B cell (primary cell): ENCODE data around the gene COTL1.

ENCODE experiments used
- EZH2 ChIP-seq: IDR thresholded peaks from 2 replicates; pipeline ENCODE4 v1.6.1; 2012; ENCODE audit warnings: borderline replicate concordance, low read depth, mild to moderate bottlenecking, moderate library complexity, low read length; ENCODE audit not compliant: insufficient read depth, poor library complexity, severe bottlenecking
- TF ChIP-seq, protein P1 (sequence below): fragments of 200-600 bp; IDR thresholded peaks from one replicate; pipeline ENCODE4 v1.8.0; 2022; ENCODE audit warnings: antibody characterized with exemption, mild to moderate bottlenecking

DNA sequence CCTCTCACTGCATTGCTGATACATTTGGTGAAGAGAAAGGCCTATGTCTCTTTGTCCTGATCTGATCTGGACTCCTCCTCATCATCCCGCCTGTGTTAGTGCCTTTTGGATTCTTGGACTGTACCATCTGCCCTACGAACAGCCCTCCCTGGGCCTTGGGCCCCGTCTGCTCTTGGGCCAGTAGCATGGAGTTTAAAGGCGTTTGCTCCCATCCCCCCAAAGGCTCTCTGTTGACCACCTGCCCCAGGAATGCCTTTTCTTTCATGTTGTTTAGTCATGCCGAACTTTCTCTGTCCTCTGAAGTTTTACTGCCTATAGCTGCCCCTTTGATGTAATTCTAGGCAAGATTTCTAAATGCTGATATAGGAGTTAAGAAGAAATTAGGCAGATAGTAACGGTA is 82.5 kb downstream of the COTL1 start:
- no peak for TF ChIP-seq EZH2
- TF ChIP-seq, protein P1, sequence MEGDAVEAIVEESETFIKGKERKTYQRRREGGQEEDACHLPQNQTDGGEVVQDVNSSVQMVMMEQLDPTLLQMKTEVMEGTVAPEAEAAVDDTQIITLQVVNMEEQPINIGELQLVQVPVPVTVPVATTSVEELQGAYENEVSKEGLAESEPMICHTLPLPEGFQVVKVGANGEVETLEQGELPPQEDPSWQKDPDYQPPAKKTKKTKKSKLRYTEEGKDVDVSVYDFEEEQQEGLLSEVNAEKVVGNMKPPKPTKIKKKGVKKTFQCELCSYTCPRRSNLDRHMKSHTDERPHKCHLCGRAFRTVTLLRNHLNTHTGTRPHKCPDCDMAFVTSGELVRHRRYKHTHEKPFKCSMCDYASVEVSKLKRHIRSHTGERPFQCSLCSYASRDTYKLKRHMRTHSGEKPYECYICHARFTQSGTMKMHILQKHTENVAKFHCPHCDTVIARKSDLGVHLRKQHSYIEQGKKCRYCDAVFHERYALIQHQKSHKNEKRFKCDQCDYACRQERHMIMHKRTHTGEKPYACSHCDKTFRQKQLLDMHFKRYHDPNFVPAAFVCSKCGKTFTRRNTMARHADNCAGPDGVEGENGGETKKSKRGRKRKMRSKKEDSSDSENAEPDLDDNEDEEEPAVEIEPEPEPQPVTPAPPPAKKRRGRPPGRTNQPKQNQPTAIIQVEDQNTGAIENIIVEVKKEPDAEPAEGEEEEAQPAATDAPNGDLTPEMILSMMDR = no peak
